BJ (cell line): Measurements from ENCODE around the gene RYR3. TPM values are rescaled to one million over a fixed set of nuclear protein-coding genes. Genes with fewer than 3 reads are reported as not detected.

Source experiments
- CTCF ChIA-PET: fragments of 350-600 bp; formaldehyde crosslinking; extraction: SDS; loops from one replicate; lab custom pipeline; 2021; ENCODE audit warnings: antibody characterized with exemption, inconsistent platforms; lab: Yijun Ruan, JAX
- POLR2A ChIA-PET: fragments of 300-600 bp; sonication (Branson Sonifier 250); formaldehyde crosslinking; extraction: SDS; loops from one replicate; lab custom pipeline; 2021; ENCODE audit warnings: antibody characterized with exemption; lab: Charles Lee
- DNase-seq: peaks from one replicate; pipeline ENCODE4 v3.0.0-alpha.2; 2011; ENCODE audit warnings: low read depth
- H3K27me3 ChIP-seq: 2 replicates; pipeline ENCODE4 v1.6.0; 2011; ENCODE audit warnings: low read length; ENCODE audit not compliant: control insufficient read depth, insufficient read depth
- H3K36me3 ChIP-seq: 2 replicates; pipeline ENCODE4 v1.5.1; 2011; ENCODE audit warnings: low read length; ENCODE audit not compliant: control insufficient read depth, insufficient read depth
- H3K4me3 ChIP-seq: 2 replicates; pipeline ENCODE4 v1.5.1; 2011; ENCODE audit warnings: low read depth, mild to moderate bottlenecking, control low read depth, low read length
- CTCF ChIP-seq: IDR thresholded peaks from 2 replicates; pipeline ENCODE4 v1.5.1; 2011; ENCODE audit warnings: low read depth, mild to moderate bottlenecking, control low read depth, inconsistent platforms, low read length, moderate library complexity; ENCODE audit not compliant: insufficient read depth
- polyA plus RNA-seq: library from polyadenylated mRNA; depleted of rRNA; stranded (reverse); fragments of >200 nt; gene quantifications from 2 replicates; pipeline ENCODE4 v1.2.3, GENCODE V29; 2011

The RYR3 gene
- polyA plus RNA-seq, 1 experiment = not detected

- H3K27me3 ChIP-seq = peaks cover 7% of the 10 kb centered on the region
- ChIA-PET POLR2A (no interaction called here), CTCF (no interaction called here)
- TF ChIP-seq CTCF = no peak
- H3K4me3 ChIP-seq = no peak overlapping the region
- H3K36me3 ChIP-seq = no peaks in the 10 kb centered on the region
- DNase-seq = no peak
Observed at GRCh38 chr15:33678176-33678575, 367.4 kb downstream of the RYR3 start.

GRCh38 chr15:33678602-33679001 is 367.8 kb downstream of the RYR3 start:
- no peak for TF ChIP-seq CTCF
- no peak for DNase-seq
- Histone ChIP-seq H3K36me3 (no peaks in the 10 kb centered on the region), H3K4me3 (no peak overlapping the region), H3K27me3 (peaks cover 7% of the 10 kb centered on the region)
- ChIA-PET CTCF (interaction anchor here (1.0 kb wide), 1 partner anchor 447 kb away, joined by 3 read pairs; no protein-coding TSS in a partner anchor), POLR2A (no interaction called here)

GRCh38 chr15:33679061-33679460 is 368.3 kb downstream of the RYR3 start:
- DNase-seq = no peak
- Histone ChIP-seq H3K27me3 (peaks cover 3% of the 10 kb centered on the region), H3K36me3 (no peaks in the 10 kb centered on the region), H3K4me3 (no peak overlapping the region)
- TF ChIP-seq CTCF = no peak
- ChIA-PET POLR2A (no interaction called here), CTCF (interaction anchor here (1.0 to 2.5 kb wide), 3 partner anchors 8 to 447 kb away, joined by 3 to 14 read pairs (median 3); no protein-coding TSS in a partner anchor)

- no peak for TF ChIP-seq CTCF
Observed at GRCh38 chr15:33680336-33680735, 369.6 kb downstream of the RYR3 start.

GRCh38 chr15:33693166-33693800 is 382.5 kb downstream of the RYR3 start:
- ChIA-PET CTCF (interaction anchor here (1.0 to 4.8 kb wide), 2 partner anchors 8 to 24 kb away, joined by 3 to 29 read pairs; no protein-coding TSS in a partner anchor), POLR2A (no interaction called here)
- Histone ChIP-seq H3K27me3 (peaks cover 4% of the 10 kb centered on the region), H3K36me3 (no peaks in the 10 kb centered on the region), H3K4me3 (no peak overlapping the region)
- DNase-seq = no peak
- TF ChIP-seq CTCF = no peak

More at GRCh38 chr15:33680336-33680735, 369.6 kb downstream of the RYR3 start:
- DNase-seq = no peak
- ChIA-PET POLR2A (no interaction called here), CTCF (interaction anchor here (1.2 to 2.5 kb wide), 3 partner anchors 10 to 47 kb away, joined by 3 to 14 read pairs (median 4); no protein-coding TSS in a partner anchor)
- Histone ChIP-seq H3K36me3 (no peaks in the 10 kb centered on the region), H3K27me3 (peaks cover 3% of the 10 kb centered on the region), H3K4me3 (no peak overlapping the region)
